IMR-90 (cell line): ENCODE results near the gene ZNF341. TPM values are rescaled to one million over a fixed set of nuclear protein-coding genes. Genes with fewer than 3 reads are reported as not detected.

Source experiments
- ATAC-seq: fragments of 200-7000 bp; cut with Tn5 transposase; 2 replicates; pipeline ENCODE4 v1.9.1; 2020; ENCODE audit warnings: low read depth, mild to moderate bottlenecking, moderate library complexity
- BruUV-seq: library from RNA; stranded (reverse); fragments of 400-500 nt; replicated peaks from 2 replicates; lab custom pipeline; 2021; lab: Mats Ljungman, UMichigan
- CTCF ChIA-PET: fragments of 300-600 bp; formaldehyde crosslinking; extraction: SDS; loops from one replicate; lab custom pipeline; 2021; ENCODE audit warnings: antibody characterized with exemption; lab: Yijun Ruan, JAX
- POLR2A ChIA-PET: fragments of 300-600 bp; sonication (Branson Sonifier 250); formaldehyde crosslinking; loops from one replicate; lab custom pipeline; 2022; ENCODE audit warnings: antibody characterized with exemption; ENCODE audit not compliant: unreplicated experiment; lab: Charles Lee
- DNase-seq: peaks from one replicate; pipeline ENCODE4 v3.0.0; 2013
- H2AFZ ChIP-seq: replicated peaks from 2 replicates; pipeline ENCODE3; 2013; ENCODE audit warnings: low read length, mild to moderate bottlenecking; ENCODE audit not compliant: poor library complexity
- H2AK5ac ChIP-seq: 2 replicates; pipeline ENCODE4 v1.6.1; 2013; ENCODE audit warnings: low read depth, low read length, inconsistent platforms
- H2AK9ac ChIP-seq: replicated peaks from 2 replicates; pipeline ENCODE3; 2013; ENCODE audit warnings: mild to moderate bottlenecking, low read depth, low read length, moderate library complexity; ENCODE audit not compliant: poor library complexity
- H2BK120ac ChIP-seq: 2 replicates; pipeline ENCODE4 v1.6.1; 2013; ENCODE audit warnings: low read depth, low read length, inconsistent platforms
- H2BK15ac ChIP-seq: 3 replicates; pipeline ENCODE4 v1.6.1; 2013; ENCODE audit warnings: low read depth, low read length, inconsistent platforms
- H2BK20ac ChIP-seq: 2 replicates; pipeline ENCODE4 v1.6.1; 2013; ENCODE audit warnings: low read depth, mild to moderate bottlenecking, inconsistent platforms, low read length, moderate library complexity
- H2BK5ac ChIP-seq: 2 replicates; pipeline ENCODE4 v1.6.1; 2013; ENCODE audit warnings: mild to moderate bottlenecking, low read depth, low read length, inconsistent platforms; ENCODE audit not compliant: poor library complexity, severe bottlenecking
- H3K14ac ChIP-seq: replicated peaks from 2 replicates; pipeline ENCODE4 v1.6.1; 2013; ENCODE audit warnings: low read depth, low read length, inconsistent platforms
- H3K18ac ChIP-seq: 2 replicates; pipeline ENCODE4 v1.6.1; 2013; ENCODE audit warnings: low read depth, low read length, control low read depth
- H3K23ac ChIP-seq: 2 replicates; pipeline ENCODE4 v1.6.1; 2013; ENCODE audit warnings: low read depth, low read length, inconsistent platforms
- H3K27ac ChIP-seq: 2 replicates; pipeline ENCODE4 v1.5.1; 2013; ENCODE audit warnings: mild to moderate bottlenecking, control low read depth, low read length; ENCODE audit not compliant: insufficient read depth
- H3K27me3 ChIP-seq: 2 replicates; pipeline ENCODE4 v1.6.1; 2013; ENCODE audit warnings: low read length; ENCODE audit not compliant: control insufficient read depth, insufficient read depth
- H3K36me3 ChIP-seq: 2 replicates; pipeline ENCODE4 v1.6.1; 2013; ENCODE audit warnings: low read length, mixed read lengths; ENCODE audit not compliant: control insufficient read depth, insufficient read depth
- H3K4ac ChIP-seq: 2 replicates; pipeline ENCODE4 v1.6.1; 2013; ENCODE audit warnings: low read depth, low read length, inconsistent platforms
- H3K4me1 ChIP-seq: 2 replicates; pipeline ENCODE4 v1.6.1; 2013; ENCODE audit warnings: low read length, mixed read lengths; ENCODE audit not compliant: control insufficient read depth, insufficient read depth
- H3K4me2 ChIP-seq: 2 replicates; pipeline ENCODE4 v1.6.1; 2013; ENCODE audit warnings: low read depth, mild to moderate bottlenecking, control low read depth, low read length, moderate library complexity
- H3K4me3 ChIP-seq: 2 replicates; pipeline ENCODE4 v1.5.1; 2013; ENCODE audit warnings: low read depth, mild to moderate bottlenecking, control low read depth, low read length, moderate library complexity; ENCODE audit not compliant: insufficient read depth
- H3K56ac ChIP-seq: 2 replicates; pipeline ENCODE4 v1.6.1; 2013; ENCODE audit warnings: low read length, inconsistent platforms; ENCODE audit not compliant: insufficient read depth; ENCODE audit errors: extremely low read depth
- H3K79me1 ChIP-seq, 2 experiments: 2 replicates each; pipeline ENCODE4 v1.6.1; 2013; ENCODE audit warnings: low read length in 2 of 2, inconsistent platforms in 1 of 2, low read depth in 1 of 2
- H3K9ac ChIP-seq: 2 replicates; pipeline ENCODE4 v1.6.1; 2013; ENCODE audit warnings: low read depth, low read length, control low read depth
- H3K9me1 ChIP-seq: 2 replicates; pipeline ENCODE4 v1.6.1; 2013; ENCODE audit warnings: low read length, inconsistent platforms; ENCODE audit not compliant: insufficient read depth
- H3K9me3 ChIP-seq: 2 replicates; pipeline ENCODE4 v1.6.1; 2013; ENCODE audit warnings: low read length; ENCODE audit not compliant: control insufficient read depth, insufficient read depth
- H4K20me1 ChIP-seq: 2 replicates; pipeline ENCODE4 v1.6.1; 2013; ENCODE audit warnings: low read length, inconsistent platforms; ENCODE audit not compliant: insufficient read depth
- H4K5ac ChIP-seq: 2 replicates; pipeline ENCODE4 v1.6.1; 2013; ENCODE audit warnings: mild to moderate bottlenecking, low read depth, low read length, control low read depth
- H4K8ac ChIP-seq, 2 experiments: 2 replicates each; pipeline ENCODE4 v1.6.1; 2013; ENCODE audit warnings: low read depth in 2 of 2, low read length in 2 of 2, control low read depth in 1 of 2, inconsistent platforms in 1 of 2
- H4K91ac ChIP-seq: 2 replicates; pipeline ENCODE4 v1.6.1; 2013; ENCODE audit warnings: low read depth, low read length, inconsistent platforms; ENCODE audit not compliant: insufficient read depth
- BHLHE40 ChIP-seq: fragments of 150-350 bp; IDR thresholded peaks from 2 replicates; pipeline ENCODE4 v1.6.1; 2016; ENCODE audit warnings: mild to moderate bottlenecking, low read depth, low read length
- CEBPB ChIP-seq: IDR thresholded peaks from 2 replicates; pipeline ENCODE4 v1.6.1; 2012; ENCODE audit warnings: low read depth, low read length, improper control_type of control experiment
- CHD1 ChIP-seq: IDR thresholded peaks from 2 replicates; pipeline ENCODE4 v1.6.1; 2012; ENCODE audit warnings: low read depth, low read length, improper control_type of control experiment
- FOS ChIP-seq: fragments of 150-350 bp; IDR thresholded peaks from 2 replicates; pipeline ENCODE4 v1.6.1; 2016; ENCODE audit warnings: low read depth, low read length
- MAZ ChIP-seq: IDR thresholded peaks from 2 replicates; pipeline ENCODE4 v1.6.1; 2012; ENCODE audit warnings: low read depth, mild to moderate bottlenecking, low read length, improper control_type of control experiment, moderate library complexity, borderline replicate concordance
- NFE2L2 ChIP-seq: fragments of 150-350 bp; IDR thresholded peaks from 2 replicates; pipeline ENCODE4 v1.6.1; 2016; ENCODE audit warnings: low read depth, mild to moderate bottlenecking, low read length
- RCOR1 ChIP-seq: IDR thresholded peaks from 2 replicates; pipeline ENCODE4 v1.6.1; 2012; ENCODE audit warnings: mild to moderate bottlenecking, low read length, improper control_type of control experiment; ENCODE audit not compliant: insufficient replicate concordance
- RFX5 ChIP-seq: IDR thresholded peaks from 2 replicates; pipeline ENCODE4 v1.8.0; 2012; ENCODE audit warnings: low read depth, mild to moderate bottlenecking, low read length, moderate library complexity
- USF2 ChIP-seq: fragments of 150-350 bp; IDR thresholded peaks from 2 replicates; pipeline ENCODE4 v1.6.1; 2017; ENCODE audit warnings: mild to moderate bottlenecking, antibody characterized with exemption, low read length, low read depth
- WGBS, 2 experiments: methylation state at CpG; one replicate each; pipeline versions ENCODE4 v1.1.5 to v1.1.7; 2013; ENCODE audit warnings: missing lambda C conversion rate in 2 of 2; ENCODE audit not compliant: insufficient read length in 1 of 2; ENCODE audit errors: extremely low coverage in 2 of 2; 5-methylcytosine and 5-hydroxymethylcytosine counted together
- dilution Hi-C: fragments of 300-500 bp; cut with HindIII; formaldehyde crosslinking; loops from one replicate; pipeline ENCODE4 v1.14.3; 2018; ENCODE audit warnings: low sequenced_read_pairs; ENCODE audit not compliant: unreplicated experiment
- in situ Hi-C: fragments of 300-500 bp; cut with MboI; formaldehyde crosslinking; loops from 3 replicates; pipeline ENCODE4 v1.14.3; 2019; ENCODE audit warnings: low sequenced_read_pairs, inconsistent platforms, mixed read lengths
- intact Hi-C: fragments of 100-400 bp; cut with micrococcal nuclease; formaldehyde crosslinking; loops from 2 replicates; pipeline ENCODE4 v1.10.0; 2022
- polyA plus RNA-seq, 3 experiments: library from polyadenylated mRNA; depleted of rRNA; stranded (reverse); fragments of >200 nt; gene quantifications; 2 replicates each; pipeline ENCODE4 v1.2.3, GENCODE V29; 2012; ENCODE audit warnings: low replicate concordance in 1 of 3
- total RNA-seq: library from RNA; depleted of rRNA; stranded (reverse); fragments of >200 nt; gene quantifications from 2 replicates; pipeline ENCODE4 v1.2.3, GENCODE V29; 2012

The ZNF341 gene
- total and polyA plus RNA-seq, 2 of the 4 experiments (the other 2 are of a cell fraction) = 1.1 to 3.4 TPM

DNA sequence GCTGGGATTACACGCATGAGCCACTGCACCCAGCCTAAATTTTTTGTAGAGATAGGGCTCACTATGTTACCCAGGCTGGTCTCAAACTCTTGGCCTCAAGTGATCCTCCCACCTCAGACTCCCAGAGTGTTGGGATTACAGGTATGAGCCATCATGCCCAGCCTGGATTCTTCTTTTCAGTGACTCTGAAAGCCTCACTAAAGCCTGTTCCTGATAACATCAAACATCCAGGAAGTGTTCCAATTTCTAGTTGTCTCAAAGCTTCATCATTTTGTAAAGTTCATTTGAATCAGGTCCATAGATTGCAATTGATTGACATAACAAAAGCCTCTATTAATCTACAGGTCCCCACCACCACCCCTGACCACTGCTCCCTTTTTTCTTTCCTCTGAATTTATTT is 50.1 kb downstream of the ZNF341 start:
- no peaks in the 10 kb centered on the region for H3K4me1 ChIP-seq
- H3K79me1 ChIP-seq = no peaks in the 10 kb centered on the region
- no peak overlapping the region for H4K91ac ChIP-seq
- no peak for DNase-seq
- no peak overlapping the region for H4K5ac ChIP-seq
- no peak overlapping the region for H2AK9ac ChIP-seq
- CTCF ChIA-PET = no interaction called here
- H2BK120ac ChIP-seq = no peak overlapping the region
- H3K9me1 ChIP-seq = no peaks in the 10 kb centered on the region
- H3K9me3 ChIP-seq = no peaks in the 10 kb centered on the region
- TF ChIP-seq BHLHE40 (no peak), CEBPB (no peak), MAZ (no peak), USF2 (no peak), FOS (no peak), NFE2L2 (no peak), RFX5 (no peak), CHD1 (no peak), RCOR1 (no peak)
- H4K8ac ChIP-seq = no peak overlapping the region
- no peak overlapping the region for H3K27ac ChIP-seq
- in situ Hi-C loops (no loop called here), dilution Hi-C loops (no loop called here), intact Hi-C loops (no loop called here)
- H3K9ac ChIP-seq = no peak overlapping the region
- H2AFZ ChIP-seq = no peak overlapping the region
- no peak overlapping the region for H3K18ac ChIP-seq
- H4K20me1 ChIP-seq = no peaks in the 10 kb centered on the region
- no peak overlapping the region for H2BK5ac ChIP-seq
- H3K4ac ChIP-seq = no peak overlapping the region
- no peak overlapping the region for H2BK15ac ChIP-seq
- no peak overlapping the region for H3K4me2 ChIP-seq
- H2BK20ac ChIP-seq = no peak overlapping the region
- no CpG with 5 or more reads among the region's 1 CpG for WGBS, 2 experiments
- POLR2A ChIA-PET = no interaction called here
- H3K56ac ChIP-seq = no peak overlapping the region
- no TSS peak for BruUV-seq
- H3K27me3 ChIP-seq = no peaks in the 10 kb centered on the region
- no peak overlapping the region for H3K14ac ChIP-seq
- no peak overlapping the region for H2AK5ac ChIP-seq
- no peaks in the 10 kb centered on the region; the same call in 1 of the 2 replicates for H3K36me3 ChIP-seq
- ATAC-seq = no peak
- H3K23ac ChIP-seq = no peak overlapping the region
- H3K4me3 ChIP-seq = no peak overlapping the region
